Stomach (tissue), 4 donors: ENCODE results near the gene COL5A3.

Experiments used
- POLR2A ChIP-seq, 4 donors: fragments of 450-650 bp; IDR thresholded peaks; one replicate each; pipeline ENCODE4 v1.6.1; 2016; ENCODE audit warnings: antibody characterized with exemption in 4 of 4, control low read depth in 2 of 4, mild to moderate bottlenecking in 1 of 4, moderate library complexity in 1 of 4
- TF ChIP-seq, protein P1 (sequence below), 7 experiments: fragments of 450-650 bp in 4 of 7; fragments of 200-600 bp in 3 of 7; sonication (generic) in 3 of 7; IDR thresholded peaks; one replicate each; pipeline ENCODE4 v1.5.1; 2016 to 2019; ENCODE audit warnings: antibody characterized with exemption in 7 of 7, control low read depth in 2 of 7, mild to moderate bottlenecking in 1 of 7

DNA sequence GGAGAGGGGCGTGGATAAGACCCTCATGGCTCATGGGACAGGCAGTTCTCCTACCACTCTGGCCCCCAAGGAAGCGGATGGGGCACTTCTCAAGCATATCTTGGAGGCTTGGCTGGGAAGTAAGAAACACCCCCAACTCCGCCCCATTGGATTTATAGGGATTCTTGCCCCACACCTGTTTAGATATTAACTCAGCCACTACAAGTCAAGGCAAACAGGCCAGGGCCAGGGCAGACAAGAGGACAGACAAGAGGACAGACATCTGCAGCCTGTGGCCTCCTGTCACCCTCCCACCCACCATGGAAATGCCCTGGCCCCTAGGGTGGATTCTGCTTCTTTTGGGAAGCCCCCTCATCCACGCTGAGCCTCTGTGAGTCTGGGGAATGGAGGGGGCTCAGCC, 27.1 kb upstream of the COL5A3 start:
- TF ChIP-seq, protein P1, sequence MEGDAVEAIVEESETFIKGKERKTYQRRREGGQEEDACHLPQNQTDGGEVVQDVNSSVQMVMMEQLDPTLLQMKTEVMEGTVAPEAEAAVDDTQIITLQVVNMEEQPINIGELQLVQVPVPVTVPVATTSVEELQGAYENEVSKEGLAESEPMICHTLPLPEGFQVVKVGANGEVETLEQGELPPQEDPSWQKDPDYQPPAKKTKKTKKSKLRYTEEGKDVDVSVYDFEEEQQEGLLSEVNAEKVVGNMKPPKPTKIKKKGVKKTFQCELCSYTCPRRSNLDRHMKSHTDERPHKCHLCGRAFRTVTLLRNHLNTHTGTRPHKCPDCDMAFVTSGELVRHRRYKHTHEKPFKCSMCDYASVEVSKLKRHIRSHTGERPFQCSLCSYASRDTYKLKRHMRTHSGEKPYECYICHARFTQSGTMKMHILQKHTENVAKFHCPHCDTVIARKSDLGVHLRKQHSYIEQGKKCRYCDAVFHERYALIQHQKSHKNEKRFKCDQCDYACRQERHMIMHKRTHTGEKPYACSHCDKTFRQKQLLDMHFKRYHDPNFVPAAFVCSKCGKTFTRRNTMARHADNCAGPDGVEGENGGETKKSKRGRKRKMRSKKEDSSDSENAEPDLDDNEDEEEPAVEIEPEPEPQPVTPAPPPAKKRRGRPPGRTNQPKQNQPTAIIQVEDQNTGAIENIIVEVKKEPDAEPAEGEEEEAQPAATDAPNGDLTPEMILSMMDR (IDR thresholded peaks at IDR 0.05) = no peak
- TF ChIP-seq POLR2A (IDR thresholded peaks at IDR 0.05) = no peak
